ENCODE results near the gene ELF2.

DNA sequence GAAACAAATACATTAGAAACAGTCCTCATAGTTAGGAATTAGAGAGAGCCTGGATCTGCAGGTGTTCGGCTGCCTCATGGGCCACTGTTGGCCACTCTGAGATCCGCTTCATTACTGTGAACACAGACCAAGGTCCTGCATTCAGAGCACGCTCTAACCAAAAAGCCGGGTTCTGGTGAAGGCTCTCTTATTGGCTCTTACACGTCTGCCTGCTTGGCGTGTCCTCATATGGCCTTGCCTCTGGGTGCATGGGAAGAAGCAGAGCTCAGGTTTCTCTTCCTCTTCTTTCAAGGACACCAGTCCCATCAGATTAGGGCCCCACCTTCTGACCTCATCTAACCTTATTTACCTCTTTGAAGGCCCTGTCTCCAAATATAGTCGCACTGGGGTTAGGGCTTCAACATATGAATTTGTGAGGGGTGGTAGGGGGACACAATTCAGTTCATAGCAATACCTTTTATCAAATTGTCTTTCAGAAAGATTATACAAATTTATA lies 37.1 kb upstream of the ELF2 start:
- TF ChIP-seq, protein P1, sequence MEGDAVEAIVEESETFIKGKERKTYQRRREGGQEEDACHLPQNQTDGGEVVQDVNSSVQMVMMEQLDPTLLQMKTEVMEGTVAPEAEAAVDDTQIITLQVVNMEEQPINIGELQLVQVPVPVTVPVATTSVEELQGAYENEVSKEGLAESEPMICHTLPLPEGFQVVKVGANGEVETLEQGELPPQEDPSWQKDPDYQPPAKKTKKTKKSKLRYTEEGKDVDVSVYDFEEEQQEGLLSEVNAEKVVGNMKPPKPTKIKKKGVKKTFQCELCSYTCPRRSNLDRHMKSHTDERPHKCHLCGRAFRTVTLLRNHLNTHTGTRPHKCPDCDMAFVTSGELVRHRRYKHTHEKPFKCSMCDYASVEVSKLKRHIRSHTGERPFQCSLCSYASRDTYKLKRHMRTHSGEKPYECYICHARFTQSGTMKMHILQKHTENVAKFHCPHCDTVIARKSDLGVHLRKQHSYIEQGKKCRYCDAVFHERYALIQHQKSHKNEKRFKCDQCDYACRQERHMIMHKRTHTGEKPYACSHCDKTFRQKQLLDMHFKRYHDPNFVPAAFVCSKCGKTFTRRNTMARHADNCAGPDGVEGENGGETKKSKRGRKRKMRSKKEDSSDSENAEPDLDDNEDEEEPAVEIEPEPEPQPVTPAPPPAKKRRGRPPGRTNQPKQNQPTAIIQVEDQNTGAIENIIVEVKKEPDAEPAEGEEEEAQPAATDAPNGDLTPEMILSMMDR (IDR thresholded peaks at IDR 0.05) = no peak
- no peak for TF ChIP-seq POLR2A (IDR thresholded peaks at IDR 0.05)
- TF ChIP-seq POLR2AphosphoS5 (IDR thresholded peaks at IDR 0.05; ENCODE audit: insufficient read depth in 1 of 2, low read depth in 1 of 2) = no peak

Data from vagina (tissue), 2 donors.